HepG2 (cell line): ENCODE data around the gene NABP1. TPM values are rescaled to one million over a fixed set of nuclear protein-coding genes. Genes with fewer than 3 reads are reported as not detected.

Experiments
- EHMT2 ChIP-seq: fragments of 200-600 bp; sonication (generic); IDR thresholded peaks from 2 replicates; pipeline ENCODE4 v1.7.0; 2017; ENCODE audit warnings: antibody characterized with exemption, low read depth, low read length, borderline replicate concordance
- EP300 ChIP-seq, 3 experiments: sonication (generic) in 1 of 3; formaldehyde crosslinking in 1 of 3; IDR thresholded peaks; 2 replicates each; pipeline versions ENCODE4 v1.5.1 to v1.6.1; 2011 to 2020; ENCODE audit warnings: low read depth in 2 of 3, low read length in 2 of 3, borderline replicate concordance in 1 of 3, improper control_type of control experiment in 1 of 3, mild to moderate bottlenecking in 1 of 3, missing genetic modification reagents in 1 of 3, moderate library complexity in 1 of 3
- GATAD1 ChIP-seq: IDR thresholded peaks from 2 replicates; pipeline ENCODE4 v1.6.1; 2016; ENCODE audit warnings: missing genetic modification reagents, missing compliant biosample characterization
- JUND ChIP-seq: sonication (generic); formaldehyde crosslinking; IDR thresholded peaks from 2 replicates; pipeline ENCODE4 v1.8.0; 2022; ENCODE audit warnings: mild to moderate bottlenecking, missing genetic modification reagents
- KLF15 ChIP-seq: sonication (generic); formaldehyde crosslinking; IDR thresholded peaks from 2 replicates; pipeline ENCODE4 v1.8.1; 2023; ENCODE audit warnings: borderline replicate concordance, mild to moderate bottlenecking, inconsistent platforms, missing genetic modification reagents, mixed read lengths
- NFYB ChIP-seq: sonication (generic); formaldehyde crosslinking; IDR thresholded peaks from 2 replicates; pipeline ENCODE4 v1.4.0; 2020; ENCODE audit warnings: missing genetic modification reagents
- PREB ChIP-seq: sonication (generic); formaldehyde crosslinking; IDR thresholded peaks from 2 replicates; pipeline ENCODE4 v1.4.0; 2020; ENCODE audit warnings: missing genetic modification reagents
- SMC3 ChIP-seq: IDR thresholded peaks from 2 replicates; pipeline ENCODE4 v1.6.1; 2011; ENCODE audit warnings: low read length, improper control_type of control experiment
- SOX5 ChIP-seq: IDR thresholded peaks from 2 replicates; pipeline ENCODE4 v1.6.1; 2016; ENCODE audit warnings: borderline replicate concordance
- TCF12 ChIP-seq, 2 experiments: fragments of 450-650 bp in 1 of 2; sonication (generic) in 1 of 2; formaldehyde crosslinking in 1 of 2; IDR thresholded peaks; 2 replicates each; pipeline versions ENCODE4 v1.6.1 to v1.8.0; 2017 to 2022; ENCODE audit warnings: antibody characterized with exemption in 1 of 2, mild to moderate bottlenecking in 1 of 2, missing genetic modification reagents in 1 of 2, moderate library complexity in 1 of 2
- TEF ChIP-seq: sonication (generic); formaldehyde crosslinking; IDR thresholded peaks from 2 replicates; pipeline ENCODE4 v1.5.0; 2020; ENCODE audit warnings: missing genetic modification reagents
- TRIM22 ChIP-seq: fragments of 450-650 bp; IDR thresholded peaks from 2 replicates; pipeline ENCODE4 v1.6.1; 2017
- ZHX2 ChIP-seq, 2 experiments: sonication (generic) in 1 of 2; formaldehyde crosslinking in 1 of 2; IDR thresholded peaks; 2 replicates each; pipeline versions ENCODE4 v1.6.1 to v1.9.0; 2014 to 2022; ENCODE audit warnings: antibody characterized with exemption in 1 of 2, borderline replicate concordance in 1 of 2, inconsistent platforms in 1 of 2, low read depth in 1 of 2, missing genetic modification reagents in 1 of 2
- ZNF326 ChIP-seq: sonication (generic); formaldehyde crosslinking; IDR thresholded peaks from 2 replicates; pipeline ENCODE4 v1.4.0; 2020; ENCODE audit warnings: missing genetic modification reagents, borderline replicate concordance
- polyA plus RNA-seq, 8 experiments: library from polyadenylated mRNA; depleted of rRNA in 3 of 8; stranded (reverse) in 7 of 8; unstranded in 1 of 8; fragments of >200 nt; fragmentation: Illumina TruSeq in 4 of 8; extraction: Trizol in 4 of 8; gene quantifications; 2 replicates each; pipeline versions ENCODE4 v1.2.1 to v1.2.3, GENCODE V29; 2011 to 2016; ENCODE audit warnings: low read depth in 4 of 8, missing spikeins in 1 of 8, mixed read lengths in 1 of 8; ENCODE audit not compliant: insufficient read depth in 1 of 8
- total RNA-seq, 5 experiments: library from RNA; depleted of rRNA; stranded (reverse); fragments of >200 nt; fragmentation: Illumina TruSeq; extraction: Trizol; gene quantifications; 2 replicates each; pipeline ENCODE4 v1.2.3, GENCODE V29; 2016; ENCODE audit warnings: low read depth in 1 of 5

NABP1 gene
- total and polyA plus RNA-seq, 2 of the 13 experiments (the other 11 are each of a cell fraction or from before 2014, with no cell fraction given), result 14.9 to 19.8 TPM

GRCh38 chr2:191635333-191636234 lies 42.4 kb upstream of the NABP1 start (continued):
- no peak for TF ChIP-seq TCF12 (IDR thresholded peaks at IDR 0.05)
- TF ChIP-seq TCF12 (CRISPR knock-in tag; IDR thresholded peaks at IDR 0.05), result no peak
- 0 out of 2 replicates have a peak, but pooled peaks have one; percentile 15 for TF ChIP-seq EHMT2
- TF ChIP-seq NFYB, result no peak
- TF ChIP-seq PREB (CRISPR knock-in tag), result no peak
- TF ChIP-seq JUND (CRISPR knock-in tag), result no peak
- TF ChIP-seq TRIM22, result no peak
- TF ChIP-seq SMC3, result no peak
- no peak for TF ChIP-seq GATAD1 (CRISPR knock-in tag)
- TF ChIP-seq SOX5 (CRISPR knock-in tag), result peak; percentile 13; the same call in 1 of the 2 replicates
- peak in 1 of 2 experiments; percentile 24; a peak in 1 of 4 replicates for TF ChIP-seq EP300 (IDR thresholded peaks at IDR 0.05; ENCODE audit: low read depth in 2 of 2, low read length in 2 of 2)
- TF ChIP-seq EP300 (CRISPR knock-in tag; IDR thresholded peaks at IDR 0.05; ENCODE audit: borderline replicate concordance), result no peak
- no peak for TF ChIP-seq TEF (CRISPR knock-in tag)
- TF ChIP-seq ZNF326, result no peak
- TF ChIP-seq KLF15, result no peak
- TF ChIP-seq ZHX2 (IDR thresholded peaks at IDR 0.05; ENCODE audit: low read depth), result no peak
- no peak for TF ChIP-seq ZHX2 (CRISPR knock-in tag; IDR thresholded peaks at IDR 0.05; ENCODE audit: borderline replicate concordance)
